ENCODE measurements around the gene SMYD5.

DNA sequence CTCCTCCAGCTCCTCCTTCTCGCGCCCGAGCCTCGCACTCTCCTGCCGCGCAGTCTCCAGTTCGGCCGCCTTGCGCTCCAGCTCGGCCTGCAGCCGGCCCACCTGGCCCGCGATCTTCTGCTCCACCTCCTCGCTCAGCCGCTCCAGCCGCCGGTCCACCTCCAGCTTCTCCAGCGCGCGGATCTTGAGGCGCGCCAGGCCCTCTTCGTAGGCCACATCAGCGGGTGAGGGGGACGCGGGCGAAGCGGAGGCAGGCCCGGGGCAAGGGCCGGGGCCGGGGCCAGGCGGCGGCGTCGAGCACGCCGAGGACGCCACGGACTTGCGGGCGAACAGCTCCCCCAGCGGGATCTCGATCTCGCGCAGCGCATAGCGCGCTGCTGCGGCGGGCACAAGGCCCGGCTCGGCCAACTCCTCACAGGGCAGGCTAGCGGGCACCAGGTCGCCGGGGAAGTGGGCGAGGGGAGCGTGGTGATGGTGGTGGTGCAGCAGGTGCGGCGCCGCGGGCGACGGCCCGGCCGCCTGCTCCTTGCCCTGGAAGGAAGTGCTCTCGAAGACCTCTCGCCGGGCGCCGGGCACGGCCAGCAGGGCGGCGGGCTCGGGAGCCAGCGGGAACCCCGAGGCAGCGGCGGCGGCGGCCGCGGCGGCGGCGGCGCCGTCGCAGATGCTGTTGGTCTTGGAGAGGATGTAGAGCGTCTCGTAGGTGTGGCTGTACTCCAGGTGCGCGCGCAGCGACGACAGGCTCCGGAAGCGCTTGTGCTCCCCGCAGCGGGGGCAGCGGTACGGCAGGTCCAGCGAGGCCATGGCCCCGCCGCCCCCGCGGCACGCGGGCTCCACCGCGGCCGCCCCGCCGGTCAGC lies 55.0 kb downstream of the SMYD5 start:
- TF ChIP-seq, protein P1, sequence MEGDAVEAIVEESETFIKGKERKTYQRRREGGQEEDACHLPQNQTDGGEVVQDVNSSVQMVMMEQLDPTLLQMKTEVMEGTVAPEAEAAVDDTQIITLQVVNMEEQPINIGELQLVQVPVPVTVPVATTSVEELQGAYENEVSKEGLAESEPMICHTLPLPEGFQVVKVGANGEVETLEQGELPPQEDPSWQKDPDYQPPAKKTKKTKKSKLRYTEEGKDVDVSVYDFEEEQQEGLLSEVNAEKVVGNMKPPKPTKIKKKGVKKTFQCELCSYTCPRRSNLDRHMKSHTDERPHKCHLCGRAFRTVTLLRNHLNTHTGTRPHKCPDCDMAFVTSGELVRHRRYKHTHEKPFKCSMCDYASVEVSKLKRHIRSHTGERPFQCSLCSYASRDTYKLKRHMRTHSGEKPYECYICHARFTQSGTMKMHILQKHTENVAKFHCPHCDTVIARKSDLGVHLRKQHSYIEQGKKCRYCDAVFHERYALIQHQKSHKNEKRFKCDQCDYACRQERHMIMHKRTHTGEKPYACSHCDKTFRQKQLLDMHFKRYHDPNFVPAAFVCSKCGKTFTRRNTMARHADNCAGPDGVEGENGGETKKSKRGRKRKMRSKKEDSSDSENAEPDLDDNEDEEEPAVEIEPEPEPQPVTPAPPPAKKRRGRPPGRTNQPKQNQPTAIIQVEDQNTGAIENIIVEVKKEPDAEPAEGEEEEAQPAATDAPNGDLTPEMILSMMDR (IDR thresholded peaks at IDR 0.05): peak in 1 of 4 donors; percentile 6
- TF ChIP-seq POLR2A (IDR thresholded peaks at IDR 0.05): no peak

All from right lobe of liver (tissue), 4 donors.